Stimulated activated effector memory CD8-positive, alpha-beta T cell treated with anti-CD3 and anti-CD28 coated beads, Interleukin-12 subunit alpha, Interleukin-12 subunit beta, amount 100 ng/mL, for 72 hours (primary cell): ENCODE results near the gene RAVER1.

Source experiments
- ATAC-seq: fragments of 150-1000 bp; cut with Tn5 transposase; 2 replicates; pipeline ENCODE4 v1.10.0; 2021
- DNase-seq, 2 donors: peaks; one replicate each; pipeline ENCODE4 v3.0.0; 2021 to 2022; ENCODE audit warnings: low spot score in 2 of 2
- H3K27ac Mint-ChIP-seq: one replicate; pipeline ENCODE4 v1.8.0; 2022; ENCODE audit warnings: mild to moderate bottlenecking, mixed read lengths
- H3K36me3 Mint-ChIP-seq: one replicate; pipeline ENCODE4 v1.8.0; 2022; ENCODE audit warnings: mild to moderate bottlenecking, mixed read lengths
- H3K4me1 Mint-ChIP-seq: one replicate; pipeline ENCODE4 v1.8.0; 2022; ENCODE audit warnings: mixed read lengths
- H3K4me3 Mint-ChIP-seq: one replicate; pipeline ENCODE4 v1.8.0; 2022; ENCODE audit warnings: mild to moderate bottlenecking, mixed read lengths
- H3K9me3 Mint-ChIP-seq: one replicate; pipeline ENCODE4 v1.8.0; 2022; ENCODE audit warnings: mixed read lengths

RAVER1 gene

DNA sequence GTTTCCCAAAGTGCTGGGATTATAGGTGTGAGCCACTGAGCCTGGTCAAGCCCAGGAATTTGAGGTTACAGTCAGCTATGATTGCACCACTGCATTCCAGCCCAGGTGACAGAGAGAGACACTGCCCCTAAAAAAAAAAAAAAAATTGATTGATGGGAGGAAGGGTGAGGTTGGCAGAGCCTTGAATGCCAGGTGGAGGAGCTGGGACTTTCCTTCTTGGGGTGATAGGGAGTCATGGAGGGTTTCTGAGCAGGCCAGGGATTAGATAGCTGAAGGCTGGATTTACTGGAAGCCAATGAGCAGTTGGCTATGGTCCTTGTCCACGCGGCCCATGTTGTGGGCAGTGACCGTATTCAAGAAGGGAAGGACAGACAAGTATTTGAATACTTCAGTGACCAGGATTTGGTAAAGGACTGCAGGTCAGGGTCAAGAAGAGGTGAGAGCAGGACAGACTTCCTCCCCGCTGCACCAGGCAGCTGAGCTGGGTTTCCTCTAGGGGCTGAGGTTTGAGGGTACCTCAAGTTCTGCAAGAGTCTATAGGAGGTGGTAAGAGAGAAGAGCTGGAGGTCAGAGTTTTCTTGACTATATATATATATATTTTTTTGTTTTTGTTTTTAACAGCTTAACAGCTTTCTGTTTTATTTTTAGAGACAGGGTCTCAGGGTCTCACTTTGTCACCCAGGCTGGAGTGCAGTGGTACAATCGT lies 53.4 kb downstream of the RAVER1 start:
- H3K4me1 Mint-ChIP-seq: peaks cover 47% of the 10 kb centered on the region
- no peak overlapping the region for H3K27ac Mint-ChIP-seq
- no peak for DNase-seq
- H3K9me3 Mint-ChIP-seq: no peaks in the 10 kb centered on the region
- H3K36me3 Mint-ChIP-seq: peaks cover 100% of the 10 kb centered on the region
- H3K4me3 Mint-ChIP-seq: peak overlapping the region; percentile 37
- ATAC-seq: no peak

DNA sequence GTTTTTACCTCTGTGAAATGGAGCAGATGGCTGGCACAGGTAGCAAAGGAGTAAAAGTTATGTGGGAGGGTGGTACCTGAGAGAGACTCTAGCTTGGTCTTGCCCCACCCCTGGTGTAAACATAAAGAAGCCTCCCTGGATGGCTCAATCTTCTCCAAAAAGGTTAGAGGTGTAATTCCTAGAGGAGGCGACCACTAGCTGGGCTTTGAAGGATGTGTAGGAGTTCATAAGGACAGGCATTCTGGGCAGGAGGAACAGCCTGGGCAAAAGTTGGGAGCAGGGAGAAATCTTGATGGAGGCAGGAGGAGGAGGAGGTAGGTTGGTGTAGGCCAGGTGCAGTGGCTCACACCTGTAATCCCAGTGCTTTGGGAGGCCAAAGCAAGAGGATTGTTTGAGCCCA lies 54.4 kb downstream of the RAVER1 start:
- Mint-ChIP-seq H3K4me1 (peaks cover 51% of the 10 kb centered on the region), H3K27ac (peak overlapping the region; percentile 85), H3K4me3 (peak overlapping the region; percentile 37), H3K9me3 (no peaks in the 10 kb centered on the region), H3K36me3 (peaks cover 100% of the 10 kb centered on the region)
- DNase-seq (no peak), ATAC-seq (no peak)

DNA sequence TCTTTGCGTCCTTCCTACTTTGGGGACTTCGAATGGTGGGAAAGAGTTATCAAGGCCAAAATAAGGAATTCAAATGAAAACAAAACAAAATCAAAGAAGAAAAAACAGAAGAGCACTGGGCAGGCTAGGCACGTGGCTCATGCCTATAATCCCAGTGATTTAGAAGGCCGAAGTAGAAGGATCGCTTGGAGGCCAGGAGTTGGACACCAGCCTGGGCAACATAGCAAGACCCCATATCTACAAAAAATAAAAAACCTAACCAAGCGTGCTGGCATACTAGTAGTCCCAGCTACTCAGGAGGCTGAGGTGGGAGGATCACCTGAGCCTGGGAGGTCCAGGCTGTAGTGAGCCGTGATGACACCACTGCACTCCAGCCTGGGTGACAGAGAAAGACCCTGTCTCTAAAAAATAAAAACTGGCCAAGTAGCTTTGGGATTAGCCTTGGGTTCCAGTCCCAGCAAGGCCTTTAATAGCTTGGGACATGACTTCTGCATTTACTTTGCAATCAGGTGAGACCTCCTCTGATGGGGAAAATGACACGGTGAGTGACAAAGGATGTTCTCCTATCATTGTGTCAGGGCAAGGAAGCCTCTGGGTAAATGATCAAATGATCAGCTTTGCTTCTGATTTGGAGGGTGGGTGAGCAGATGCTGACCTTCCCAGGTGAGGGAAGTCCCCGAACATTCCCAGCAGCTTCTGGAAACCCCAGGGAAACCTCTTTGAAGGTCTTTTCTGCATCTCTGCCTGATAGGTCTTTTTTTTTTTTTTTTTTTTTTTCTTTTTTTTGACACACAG lies 55.3 kb downstream of the RAVER1 start:
- no peak for ATAC-seq

GRCh38 chr19:10274589-10274988 lies 58.7 kb downstream of the RAVER1 start:
- H3K4me3 Mint-ChIP-seq: peak overlapping the region; percentile 88
- no peaks in the 10 kb centered on the region for H3K9me3 Mint-ChIP-seq

More for the DNA sequence above, 55.3 kb downstream of the RAVER1 start:
- Mint-ChIP-seq H3K4me1 (peaks cover 54% of the 10 kb centered on the region), H3K27ac (peak overlapping the region; percentile 85), H3K36me3 (peaks cover 100% of the 10 kb centered on the region), H3K9me3 (no peaks in the 10 kb centered on the region), H3K4me3 (peak overlapping the region; percentile 34)
- no peak for DNase-seq

GRCh38 chr19:10271543-10272086 lies 61.7 kb downstream of the RAVER1 start:
- peaks cover 80% of the 10 kb centered on the region for H3K36me3 Mint-ChIP-seq
- DNase-seq (peak in 1 of 2 donors; percentile 76), ATAC-seq (peak; percentile 14)
- H3K9me3 Mint-ChIP-seq: no peaks in the 10 kb centered on the region
- H3K4me1 Mint-ChIP-seq: peaks cover 42% of the 10 kb centered on the region
- peak overlapping the region; percentile 88 for H3K4me3 Mint-ChIP-seq
- H3K27ac Mint-ChIP-seq: peak overlapping the region; percentile 97

More at GRCh38 chr19:10274589-10274988, 58.7 kb downstream of the RAVER1 start:
- ATAC-seq (no peak), DNase-seq (no peak)
- Mint-ChIP-seq H3K27ac (peak overlapping the region; percentile 77), H3K36me3 (peaks cover 100% of the 10 kb centered on the region), H3K4me1 (peaks cover 62% of the 10 kb centered on the region)

- peaks cover 71% of the 10 kb centered on the region for H3K36me3 Mint-ChIP-seq
- ATAC-seq (peak; percentile 75), DNase-seq (peak; percentile 77 to 95)
- peak within 1 kb of the TSS; percentile 97 for H3K27ac Mint-ChIP-seq
- H3K9me3 Mint-ChIP-seq: no peaks in the 10 kb centered on the region
- H3K4me3 Mint-ChIP-seq: peak within 1 kb of the TSS; percentile 88
- peaks cover 41% of the 10 kb centered on the region for H3K4me1 Mint-ChIP-seq
Observed at GRCh38 chr19:10270616-10271394, 62.5 kb downstream of the RAVER1 start, which contains the start of gene ICAM1. Gene ICAM1 (plus strand): TSS chr19:10271120. CDS start chr19:10271160, 40 bp downstream.

DNA sequence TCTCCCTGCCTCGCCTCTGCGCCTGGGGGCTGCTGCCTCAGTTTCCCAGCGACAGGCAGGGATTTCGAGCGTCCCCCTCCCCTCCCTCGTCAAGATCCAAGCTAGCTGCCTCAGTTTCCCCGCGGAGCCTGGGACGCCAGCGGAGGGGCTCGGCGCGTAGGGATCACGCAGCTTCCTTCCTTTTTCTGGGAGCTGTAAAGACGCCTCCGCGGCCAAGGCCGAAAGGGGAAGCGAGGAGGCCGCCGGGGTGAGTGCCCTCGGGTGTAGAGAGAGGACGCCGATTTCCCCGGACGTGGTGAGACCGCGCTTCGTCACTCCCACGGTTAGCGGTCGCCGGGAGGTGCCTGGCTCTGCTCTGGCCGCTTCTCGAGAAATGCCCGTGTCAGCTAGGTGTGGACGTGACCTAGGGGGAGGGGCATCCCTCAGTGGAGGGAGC lies 63.1 kb downstream of the RAVER1 start:
- ATAC-seq (peak; percentile 87), DNase-seq (peak; percentile 84 to 93)
- H3K4me1 Mint-ChIP-seq: peaks cover 40% of the 10 kb centered on the region
- H3K27ac Mint-ChIP-seq: peak overlapping the region; percentile 97
- H3K36me3 Mint-ChIP-seq: peaks cover 65% of the 10 kb centered on the region
- peak overlapping the region; percentile 88 for H3K4me3 Mint-ChIP-seq
- no peaks in the 10 kb centered on the region for H3K9me3 Mint-ChIP-seq

GRCh38 chr19:10269333-10270179 lies 63.8 kb downstream of the RAVER1 start:
- Mint-ChIP-seq H3K36me3 (peaks cover 59% of the 10 kb centered on the region), H3K4me1 (peaks cover 33% of the 10 kb centered on the region), H3K9me3 (no peaks in the 10 kb centered on the region), H3K4me3 (peak overlapping the region; percentile 88), H3K27ac (peak overlapping the region; percentile 97)
- peak; percentile 78 for ATAC-seq
- peak; percentile 96 to 97 for DNase-seq

- Mint-ChIP-seq H3K27ac (peak overlapping the region; percentile 69), H3K36me3 (peaks cover 44% of the 10 kb centered on the region), H3K4me3 (no peak overlapping the region), H3K4me1 (peaks cover 21% of the 10 kb centered on the region), H3K9me3 (no peaks in the 10 kb centered on the region)
- ATAC-seq (no peak), DNase-seq (no peak)
Observed at GRCh38 chr19:10268071-10268470, 65.3 kb downstream of the RAVER1 start.

DNA sequence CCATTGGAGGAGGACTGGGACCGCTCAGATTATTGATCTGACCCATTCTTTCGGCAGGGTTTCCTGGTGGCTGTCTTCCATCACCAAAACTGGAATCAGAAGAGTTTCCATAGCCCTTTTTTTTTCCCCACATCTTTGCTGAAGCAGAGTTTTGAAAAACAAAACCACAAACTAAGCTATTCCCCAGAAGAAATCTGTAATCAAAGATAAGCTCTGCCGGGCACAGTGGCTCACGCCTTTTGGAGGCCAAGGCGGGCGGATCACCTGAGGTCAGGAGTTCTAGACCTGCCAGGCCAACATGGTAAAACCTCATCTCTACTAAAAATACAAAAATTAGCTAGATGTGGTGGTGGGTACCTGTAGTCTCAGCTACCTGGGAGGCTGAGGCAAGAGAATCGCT lies 66.6 kb downstream of the RAVER1 start:
- Mint-ChIP-seq H3K4me3 (no peak overlapping the region), H3K36me3 (peaks cover 30% of the 10 kb centered on the region), H3K9me3 (no peaks in the 10 kb centered on the region), H3K4me1 (peaks cover 14% of the 10 kb centered on the region), H3K27ac (no peak overlapping the region)
- no peak for ATAC-seq
- DNase-seq: no peak
